K562 (cell line): Measurements from ENCODE around the gene CTSK. TPM values are rescaled to one million over a fixed set of nuclear protein-coding genes. Genes with fewer than 3 reads are reported as not detected.

Source experiments
- ATAC-seq: fragments of 200-7000 bp; cut with Tn5 transposase; 3 replicates; pipeline ENCODE4 v1.9.1; 2020; ENCODE audit warnings: moderate library complexity
- BruUV-seq: library from RNA; stranded (reverse); fragments of 400-500 nt; replicated peaks from 2 replicates; lab custom pipeline; 2021; lab: Mats Ljungman, UMichigan
- CTCF ChIA-PET: fragments of 300-600 bp; formaldehyde crosslinking; extraction: SDS; loops from one replicate; lab custom pipeline; 2021; ENCODE audit warnings: low intra/inter-chr PET ratio; lab: Yijun Ruan, JAX
- POLR2A ChIA-PET: fragments of 300-600, 350-650 bp; sonication (Branson Sonifier 250); formaldehyde crosslinking; extraction: SDS; loops from one replicate; lab custom pipeline; 2021; ENCODE audit warnings: antibody characterized with exemption, inconsistent platforms; lab: Yijun Ruan, JAX
- DNase-seq, 4 experiments: peaks; one replicate each; pipeline versions ENCODE4 v3.0.0 to v3.0.0-alpha.2; 2011 to 2018; ENCODE audit warnings: low spot score in 3 of 4, mixed read lengths in 3 of 4; ENCODE audit errors: extremely low read depth in 1 of 4
- FAIRE-seq: peaks from 2 replicates; lab custom pipeline; 2011; peaks lifted over from hg19 to GRCh38; lab: Jason Lieb, UNC
- H2AFZ ChIP-seq: 2 replicates; pipeline ENCODE4 v1.6.0; 2011; ENCODE audit warnings: low read depth, low read length, control low read depth, inconsistent platforms
- H3K27ac ChIP-seq: fragments of 200-600 bp; 3 replicates; pipeline ENCODE4 v1.8.0; 2011; ENCODE audit warnings: low read depth, mild to moderate bottlenecking, control low read depth, inconsistent platforms, low read length, moderate library complexity, mixed read lengths; ENCODE audit errors: extremely low read depth
- H3K27me3 ChIP-seq, 2 experiments: fragments of 300-600 bp in 1 of 2; 2 replicates in 1 of 2; 3 replicates in 1 of 2; pipeline versions ENCODE4 v1.6.0 to v1.8.0; 2011; ENCODE audit warnings: inconsistent platforms in 2 of 2, low read length in 2 of 2, mild to moderate bottlenecking in 1 of 2, mixed read lengths in 1 of 2, moderate library complexity in 1 of 2; ENCODE audit not compliant: control insufficient read depth in 2 of 2, insufficient read depth in 2 of 2
- H3K36me3 ChIP-seq: fragments of 300-600 bp; 3 replicates; pipeline ENCODE4 v1.8.0; 2011; ENCODE audit warnings: mild to moderate bottlenecking, low read length, inconsistent platforms; ENCODE audit not compliant: control insufficient read depth, insufficient read depth
- H3K4me1 ChIP-seq, 2 experiments: fragments of 200-600 bp in 1 of 2; replicated peaks in 1 of 2; 2 replicates in 1 of 2; 3 replicates in 1 of 2; pipeline versions ENCODE4 v1.5.1 to v1.8.0; 2011; ENCODE audit warnings: inconsistent platforms in 2 of 2, low read length in 2 of 2, mild to moderate bottlenecking in 1 of 2, mixed read lengths in 1 of 2, moderate library complexity in 1 of 2; ENCODE audit not compliant: control insufficient read depth in 2 of 2, insufficient read depth in 2 of 2
- H3K4me2 ChIP-seq: 2 replicates; pipeline ENCODE4 v1.6.1; 2011; ENCODE audit warnings: low read length, control low read depth, inconsistent platforms, mixed read lengths; ENCODE audit not compliant: insufficient read depth
- H3K4me3 ChIP-seq: fragments of 200-600 bp; sonication (generic), shearing (Covaris generic); 2 replicates; pipeline ENCODE4 v1.5.1; 2016; ENCODE audit warnings: control low read depth, inconsistent platforms
- H3K79me2 ChIP-seq: fragments of 200-600 bp; 3 replicates; pipeline ENCODE4 v1.8.0; 2011; ENCODE audit warnings: low read length, inconsistent platforms; ENCODE audit not compliant: control insufficient read depth, insufficient read depth
- H3K9ac ChIP-seq, 2 experiments: 2 replicates each; pipeline versions ENCODE4 v1.6.0 to v1.6.1; 2011; ENCODE audit warnings: low read depth in 2 of 2, low read length in 2 of 2, control low read depth in 1 of 2, inconsistent platforms in 1 of 2, mild to moderate bottlenecking in 1 of 2, mixed read lengths in 1 of 2; ENCODE audit not compliant: insufficient read depth in 1 of 2
- H3K9me1 ChIP-seq: one replicate; pipeline ENCODE4 v1.6.0; 2011; ENCODE audit warnings: inconsistent platforms, mild to moderate bottlenecking, low read length, moderate library complexity; ENCODE audit not compliant: control insufficient read depth, insufficient read depth
- H3K9me3 ChIP-seq: replicated peaks from 2 replicates; pipeline ENCODE4 v1.5.1; 2011; ENCODE audit warnings: low read depth, low read length, inconsistent platforms; ENCODE audit not compliant: control insufficient read depth, insufficient read depth
- H4K20me1 ChIP-seq: replicated peaks from 2 replicates; pipeline ENCODE4 v1.6.1; 2011; ENCODE audit warnings: low read length, inconsistent platforms, mixed read lengths; ENCODE audit not compliant: control insufficient read depth, insufficient read depth
- BHLHE40 ChIP-seq: IDR thresholded peaks from 2 replicates; pipeline ENCODE4 v1.6.1; 2011; ENCODE audit warnings: low read length, improper control_type of control experiment
- GATA2 ChIP-seq: sonication (generic); formaldehyde crosslinking; IDR thresholded peaks from 2 replicates; pipeline ENCODE4 v1.4.0; 2020; ENCODE audit warnings: mild to moderate bottlenecking, missing genetic modification reagents
- MLX ChIP-seq, 2 experiments: fragments of 450-650 bp in 1 of 2; sonication (generic) in 1 of 2; formaldehyde crosslinking; conservative IDR thresholded peaks; 2 replicates each; pipeline versions ENCODE4 v1.4.0 to v1.8.1; 2020 to 2022; ENCODE audit warnings: mild to moderate bottlenecking in 1 of 2, missing genetic modification reagents in 1 of 2
- NFE2L1 ChIP-seq: fragments of 450-650 bp; IDR thresholded peaks from 2 replicates; pipeline ENCODE4 v1.6.1; 2016; ENCODE audit warnings: missing genetic modification characterization, low read depth, mild to moderate bottlenecking, missing compliant biosample characterization, moderate library complexity, borderline replicate concordance
- NFRKB ChIP-seq: fragments of 450-650 bp; IDR thresholded peaks from 2 replicates; pipeline ENCODE4 v1.6.1; 2016; ENCODE audit warnings: low read depth
- NR4A1 ChIP-seq, 2 experiments: fragments of 250-450 bp in 1 of 2; fragments of 450-650 bp in 1 of 2; sonication (Bioruptor Pico) in 1 of 2; IDR thresholded peaks; 2 replicates each; pipeline versions ENCODE4 v1.4.0 to v1.6.1; 2016 to 2020; ENCODE audit warnings: mild to moderate bottlenecking in 2 of 2, missing compliant biosample characterization in 1 of 2, missing genetic modification characterization in 1 of 2, moderate library complexity in 1 of 2
- SETDB1 ChIP-seq: IDR thresholded peaks from one replicate; pipeline ENCODE4 v1.6.1; 2012; ENCODE audit warnings: low read length, control low read depth, inconsistent platforms
- SMC3 ChIP-seq: conservative IDR thresholded peaks from 2 replicates; pipeline ENCODE4 v1.6.1; 2011; ENCODE audit warnings: low read depth, low read length, improper control_type of control experiment; ENCODE audit not compliant: insufficient read depth
- SRF ChIP-seq, 2 experiments: fragments of 250-450, 450-650 bp in 1 of 2; sonication (Bioruptor Pico) in 1 of 2; sonication (generic) in 1 of 2; formaldehyde crosslinking; IDR thresholded peaks; 2 replicates each; pipeline versions ENCODE4 v1.5.0 to v1.5.1; 2020 to 2022; ENCODE audit warnings: mild to moderate bottlenecking in 1 of 2, missing genetic modification reagents in 1 of 2
- TAL1 ChIP-seq: fragments of 450-650 bp; IDR thresholded peaks from 2 replicates; pipeline ENCODE4 v1.6.1; 2016; ENCODE audit warnings: mild to moderate bottlenecking
- ZNF146 ChIP-seq: IDR thresholded peaks from one replicate; pipeline ENCODE4 v1.6.1; 2018; ENCODE audit warnings: missing compliant biosample characterization; ENCODE audit not compliant: unreplicated experiment
- ZNF324 ChIP-seq: fragments of 250-450 bp; sonication (Bioruptor Pico); IDR thresholded peaks from 2 replicates; pipeline ENCODE4 v1.4.0; 2020; ENCODE audit warnings: mild to moderate bottlenecking
- ZNF41 ChIP-seq: fragments of 250-450 bp; sonication (Bioruptor Pico); conservative IDR thresholded peaks from 2 replicates; pipeline ENCODE4 v1.4.0; 2020; ENCODE audit warnings: mild to moderate bottlenecking
- ZNF444 ChIP-seq: fragments of 250-450 bp; sonication (Bioruptor Pico); IDR thresholded peaks from 2 replicates; pipeline ENCODE4 v1.4.0; 2020; ENCODE audit warnings: mild to moderate bottlenecking, moderate library complexity
- ZNF740 ChIP-seq, 3 experiments: fragments of 200-800 bp in 1 of 3; sonication (Bioruptor generic) in 1 of 3; sonication (generic) in 1 of 3; formaldehyde crosslinking in 1 of 3; IDR thresholded peaks; 2 replicates each; pipeline versions ENCODE4 v1.6.1 to v1.8.0; 2016 to 2022; ENCODE audit warnings: mild to moderate bottlenecking in 2 of 3, missing compliant biosample characterization in 2 of 3, missing genetic modification characterization in 2 of 3, missing genetic modification reagents in 1 of 3
- WGBS: fragments of 100-300 bp; shearing (Covaris generic); methylation state at CpG from one replicate; pipeline ENCODE4 v1.1.6; 2016; ENCODE audit warnings: low coverage, mixed read lengths; ENCODE audit not compliant: insufficient coverage; ENCODE audit errors: missing lambda C conversion rate; 5-methylcytosine and 5-hydroxymethylcytosine counted together
- in situ Hi-C: fragments of 300-500 bp; cut with MboI; formaldehyde crosslinking; loops from 4 replicates; pipeline ENCODE4 v1.15.0; 2018; ENCODE audit warnings: inconsistent platforms, mixed read lengths
- intact Hi-C: fragments of 100-400 bp; cut with micrococcal nuclease; formaldehyde crosslinking; loops from 2 replicates; pipeline ENCODE4 v1.14.2; 2022
- polyA plus RNA-seq, 8 experiments: library from polyadenylated mRNA; depleted of rRNA in 4 of 8; stranded (reverse) in 5 of 8; unstranded in 3 of 8; fragments of >200 nt; fragmentation: Nextera tagmentation in 2 of 8; fragmentation: Illumina TruSeq in 1 of 8; extraction: Ambion mirVana in 2 of 8; extraction: Trizol in 1 of 8; gene quantifications; 2 replicates each; pipeline versions ENCODE4 v1.2.1 to v1.2.3, GENCODE V29; 2011 to 2014; ENCODE audit warnings: inconsistent platforms in 1 of 8, missing spikeins in 1 of 8
- total RNA-seq, 7 experiments: library from RNA; depleted of rRNA in 6 of 7; stranded (reverse); fragments of >200 nt in 6 of 7; fragmentation: Illumina TruSeq in 2 of 7; extraction: Trizol in 2 of 7; gene quantifications; 2 replicates each; pipeline versions ENCODE4 v1.2.1 to v1.2.3, GENCODE V29; 2011 to 2021; ENCODE audit warnings: low replicate concordance in 1 of 7

CTSK gene
- total and polyA plus RNA-seq, 9 of the 15 experiments (the other 6 are each of a cell fraction or from before 2014, with no cell fraction given): 0.84 to 2.5 (median 1.3) TPM

GRCh38 chr1:150843474-150843873, 35.4 kb upstream of the CTSK start:
- Histone ChIP-seq H3K9ac (no peak overlapping the region), H3K9me1 (no peaks in the 10 kb centered on the region), H3K4me1 (peaks cover 2 to 7% of the 10 kb centered on the region in 2 experiments; a peak in 1 of 5 replicates)
- ATAC-seq: no peak
- TF ChIP-seq ZNF41 (CRISPR knock-in tag): no peak
- TF ChIP-seq NFE2L1 (tag): no peak
- no peak for TF ChIP-seq MLX (CRISPR knock-in tag; conservative IDR thresholded peaks at IDR 0.05)
- no peak for TF ChIP-seq SMC3
- TF ChIP-seq ZNF444 (CRISPR knock-in tag): no peak
- no peak for TF ChIP-seq SRF (CRISPR knock-in tag; IDR thresholded peaks at IDR 0.05)
- no peak for TF ChIP-seq ZNF740 (CRISPR knock-in tag; IDR thresholded peaks at IDR 0.05)
- no peak for TF ChIP-seq ZNF740 (tag; IDR thresholded peaks at IDR 0.05)
- TF ChIP-seq TAL1: no peak
- no peak for TF ChIP-seq NR4A1 (CRISPR knock-in tag; IDR thresholded peaks at IDR 0.05)
- TF ChIP-seq NR4A1 (tag; IDR thresholded peaks at IDR 0.05): no peak
- TF ChIP-seq ZNF146 (CRISPR knock-in tag): no peak
- no peak for TF ChIP-seq GATA2 (CRISPR knock-in tag)
- no peak for TF ChIP-seq SETDB1
- TF ChIP-seq ZNF324: no peak
- TF ChIP-seq NFRKB: no peak
- TF ChIP-seq BHLHE40: no peak
- TF ChIP-seq, all 486 proteins: peak for 0
- in situ Hi-C loops: no loop called here
- Histone ChIP-seq H2AFZ (no peak overlapping the region), H3K9me3 (no peaks in the 10 kb centered on the region), H3K36me3 (peaks cover 20% of the 10 kb centered on the region; the same call in 2 of the 3 replicates), H3K4me3 (no peak overlapping the region), H3K27ac (no peak overlapping the region), H3K27me3 (no peaks in the 10 kb centered on the region), H4K20me1 (no peaks in the 10 kb centered on the region), H3K79me2 (no peaks in the 10 kb centered on the region), H3K4me2 (no peak overlapping the region)
- intact Hi-C loops: no loop called here
- BruUV-seq: no TSS peak
- FAIRE-seq (no peak), DNase-seq (no peak)
- WGBS: 92% methylated on average over 2 of the region's 2 CpGs
- CTCF ChIA-PET: interaction anchor here (0.6 kb wide), 1 partner anchor 79 kb away, joined by 3 read pairs; no protein-coding TSS in a partner anchor
- POLR2A ChIA-PET: interaction anchor here (1.0 to 1.8 kb wide), 2 partner anchors 9 to 24 kb away, joined by 5 to 7 read pairs; no protein-coding TSS in a partner anchor
